ENCODE data around the gene CFAP58.

CFAP58 gene

GRCh38 chr10:104371753-104372152 lies 18.1 kb downstream of the CFAP58 start:
- no peak for DNase-seq (ENCODE audit: low read depth)

- DNase-seq (ENCODE audit: low read depth) = no peak
These were observed 21.0 kb downstream of the CFAP58 start for GRCh38 chr10:104374591-104374990.

GRCh38 chr10:104376784-104377300 lies 23.2 kb downstream of the CFAP58 start:
- no peak for DNase-seq (ENCODE audit: low read depth)

GRCh38 chr10:104380336-104380735 lies 26.7 kb downstream of the CFAP58 start:
- no peak for DNase-seq (ENCODE audit: low read depth)

GRCh38 chr10:104387130-104387888 lies 33.7 kb downstream of the CFAP58 start:
- DNase-seq (ENCODE audit: low read depth) = no peak

- DNase-seq (ENCODE audit: low read depth) = no peak
These were observed 35.2 kb downstream of the CFAP58 start for GRCh38 chr10:104388830-104389229.

- no peak for DNase-seq (ENCODE audit: low read depth)
These were observed 37.7 kb downstream of the CFAP58 start for GRCh38 chr10:104391150-104391968.

GRCh38 chr10:104391969-104392296 lies 38.3 kb downstream of the CFAP58 start:
- DNase-seq (ENCODE audit: low read depth) = no peak

- DNase-seq (ENCODE audit: low read depth) = no peak
These were observed 39.8 kb downstream of the CFAP58 start for GRCh38 chr10:104393387-104393786.

- DNase-seq (ENCODE audit: low read depth) = no peak
These were observed 42.9 kb downstream of the CFAP58 start for GRCh38 chr10:104396581-104396980.

- no peak for DNase-seq (ENCODE audit: low read depth)
These were observed 50.0 kb downstream of the CFAP58 start for GRCh38 chr10:104403636-104404035.

GRCh38 chr10:104406715-104407650 lies 53.4 kb downstream of the CFAP58 start:
- DNase-seq (ENCODE audit: low read depth) = peak; percentile 15

- DNase-seq (ENCODE audit: low read depth) = no peak
These were observed 59.9 kb downstream of the CFAP58 start for GRCh38 chr10:104413528-104413927.

GRCh38 chr10:104415526-104416165 lies 62.0 kb downstream of the CFAP58 start:
- DNase-seq (ENCODE audit: low read depth) = no peak

GRCh38 chr10:104416851-104417250 lies 63.2 kb downstream of the CFAP58 start:
- DNase-seq (ENCODE audit: low read depth) = no peak

GRCh38 chr10:104417637-104418292 lies 64.1 kb downstream of the CFAP58 start:
- DNase-seq (ENCODE audit: low read depth) = no peak

- DNase-seq (ENCODE audit: low read depth) = no peak
These were observed 71.1 kb downstream of the CFAP58 start for GRCh38 chr10:104424719-104425118.

- no peak for DNase-seq (ENCODE audit: low read depth)
These were observed 74.4 kb downstream of the CFAP58 start for GRCh38 chr10:104427989-104428388.

GRCh38 chr10:104429846-104430245 lies 76.2 kb downstream of the CFAP58 start:
- no peak for DNase-seq (ENCODE audit: low read depth)

GRCh38 chr10:104430360-104430759 lies 76.7 kb downstream of the CFAP58 start:
- no peak for DNase-seq (ENCODE audit: low read depth)

GRCh38 chr10:104433669-104434068 lies 80.0 kb downstream of the CFAP58 start:
- DNase-seq (ENCODE audit: low read depth) = no peak
